Anterior cingulate cortex (tissue), 58 donors: ENCODE measurements around the gene PPP1R14B.

ENCODE experiments used
- DNase-seq, 58 donors: peaks; one replicate each; lab custom pipeline; 2025; lab: John Stamatoyannopoulos, UW

PPP1R14B gene

GRCh38 chr11:64283092-64283491 is 36.3 kb upstream of the PPP1R14B start:
- no peak for DNase-seq

- no peak for DNase-seq
These were observed 35.4 kb upstream of the PPP1R14B start for GRCh38 chr11:64281957-64282770.

GRCh38 chr11:64278576-64279190 is 31.9 kb upstream of the PPP1R14B start:
- no peak for DNase-seq

GRCh38 chr11:64276653-64277431 is 30.1 kb upstream of the PPP1R14B start:
- peak in 1 of 58 donors; percentile 27 for DNase-seq

- no peak for DNase-seq
These were observed 29.1 kb upstream of the PPP1R14B start for GRCh38 chr11:64275841-64276240.

GRCh38 chr11:64275031-64275800 is 28.5 kb upstream of the PPP1R14B start:
- DNase-seq: no peak

GRCh38 chr11:64269540-64270220 is 22.9 kb upstream of the PPP1R14B start:
- peak; percentile 80 to 100 (median 98) for DNase-seq

- DNase-seq: peak in 17 of 58 donors; percentile 56 to 77 (median 65)
These were observed 22.3 kb upstream of the PPP1R14B start for GRCh38 chr11:64268893-64269539.

GRCh38 chr11:64268025-64268892 is 21.5 kb upstream of the PPP1R14B start:
- peak in 5 of 58 donors; percentile 17 to 33 (median 26) for DNase-seq

- no peak for DNase-seq
These were observed 20.6 kb upstream of the PPP1R14B start for GRCh38 chr11:64267207-64267945.

GRCh38 chr11:64266339-64266738 is 19.6 kb upstream of the PPP1R14B start:
- DNase-seq: no peak

GRCh38 chr11:64265176-64266160 is 18.7 kb upstream of the PPP1R14B start:
- no peak for DNase-seq

GRCh38 chr11:64264371-64264852 is 17.7 kb upstream of the PPP1R14B start:
- DNase-seq: no peak

- DNase-seq: no peak
These were observed 17.2 kb upstream of the PPP1R14B start for GRCh38 chr11:64263947-64264317.

GRCh38 chr11:64263021-64263946 is 16.5 kb upstream of the PPP1R14B start:
- no peak for DNase-seq
